HepG2 (cell line): ENCODE results near the gene ELP1. TPM values are rescaled to one million over a fixed set of nuclear protein-coding genes. Genes with fewer than 3 reads are reported as not detected.
A peak's percentile ranks its signal among the peaks of the same experiment; 100 is the strongest.

Experiments
- ARID5B ChIP-seq: IDR thresholded peaks from 2 replicates; pipeline ENCODE4 v1.4.0; 2020; ENCODE audit warnings: mild to moderate bottlenecking, missing genetic modification reagents
- BCL6 ChIP-seq: IDR thresholded peaks from 2 replicates; pipeline ENCODE4 v1.6.1; 2016; ENCODE audit warnings: missing genetic modification reagents, missing compliant biosample characterization
- DNMT3B ChIP-seq: conservative IDR thresholded peaks from 2 replicates; pipeline ENCODE4 v1.6.1; 2016; ENCODE audit warnings: missing biosample characterization, control low read depth
- ELF3 ChIP-seq: IDR thresholded peaks from 2 replicates; pipeline ENCODE4 v1.6.1; 2016; ENCODE audit warnings: missing genetic modification reagents, missing compliant biosample characterization
- HBP1 ChIP-seq: IDR thresholded peaks from 2 replicates; pipeline ENCODE4 v1.6.1; 2016; ENCODE audit warnings: low read depth, control low read depth
- MED8 ChIP-seq: sonication (generic); formaldehyde crosslinking; IDR thresholded peaks from 2 replicates; pipeline ENCODE4 v1.8.1; 2023; ENCODE audit warnings: mild to moderate bottlenecking, missing genetic modification reagents; ENCODE audit not compliant: insufficient replicate concordance
- NR2F2 ChIP-seq: IDR thresholded peaks from 2 replicates; pipeline ENCODE4 v1.6.1; 2012; ENCODE audit warnings: low read depth, inconsistent platforms, borderline replicate concordance
- SMAD9 ChIP-seq: sonication (generic); formaldehyde crosslinking; IDR thresholded peaks from 2 replicates; pipeline ENCODE4 v1.5.1; 2020; ENCODE audit warnings: mild to moderate bottlenecking, missing genetic modification reagents
- TEAD3 ChIP-seq: optimal IDR thresholded peaks from 2 replicates; pipeline ENCODE3; 2016; ENCODE audit warnings: borderline replicate concordance
- TGIF2 ChIP-seq: IDR thresholded peaks from 2 replicates; pipeline ENCODE4 v1.6.1; 2016; ENCODE audit warnings: control low read depth, missing compliant biosample characterization
- ZFAT ChIP-seq: sonication (generic); formaldehyde crosslinking; conservative IDR thresholded peaks from 2 replicates; pipeline ENCODE4 v1.8.1; 2023; ENCODE audit warnings: missing genetic modification reagents, inconsistent platforms
- ZFP36 ChIP-seq: fragments of 150-350 bp; IDR thresholded peaks from 2 replicates; pipeline ENCODE4 v1.6.1; 2018; ENCODE audit warnings: borderline replicate concordance, low read length, low read depth; ENCODE audit not compliant: partially characterized antibody
- ZNF280B ChIP-seq: sonication (generic); formaldehyde crosslinking; IDR thresholded peaks from 2 replicates; pipeline ENCODE4 v1.5.0; 2020; ENCODE audit warnings: missing genetic modification reagents, mild to moderate bottlenecking, borderline replicate concordance
- ZNF605 ChIP-seq: sonication (generic); formaldehyde crosslinking; IDR thresholded peaks from 2 replicates; pipeline ENCODE4 v1.8.0; 2022; ENCODE audit warnings: mild to moderate bottlenecking, missing genetic modification reagents
- ZNF678 ChIP-seq: sonication (generic); formaldehyde crosslinking; IDR thresholded peaks from 2 replicates; pipeline ENCODE4 v1.4.0; 2020; ENCODE audit warnings: mild to moderate bottlenecking, missing genetic modification reagents
- ZNF766 ChIP-seq: sonication (generic); formaldehyde crosslinking; IDR thresholded peaks from 2 replicates; pipeline ENCODE4 v1.5.0; 2020; ENCODE audit warnings: missing genetic modification reagents, borderline replicate concordance
- ZNF772 ChIP-seq: sonication (generic); formaldehyde crosslinking; IDR thresholded peaks from 2 replicates; pipeline ENCODE4 v1.5.0; 2020; ENCODE audit warnings: mild to moderate bottlenecking, missing genetic modification reagents
- ZNF782 ChIP-seq: sonication (generic); formaldehyde crosslinking; IDR thresholded peaks from 2 replicates; pipeline ENCODE4 v1.4.0; 2020; ENCODE audit warnings: missing genetic modification reagents, mild to moderate bottlenecking, borderline replicate concordance
- polyA plus RNA-seq, 8 experiments: library from polyadenylated mRNA; depleted of rRNA in 3 of 8; stranded (reverse) in 7 of 8; unstranded in 1 of 8; fragments of >200 nt; fragmentation: Illumina TruSeq in 4 of 8; extraction: Trizol in 4 of 8; gene quantifications; 2 replicates each; pipeline versions ENCODE4 v1.2.1 to v1.2.3, GENCODE V29; 2011 to 2016; ENCODE audit warnings: low read depth in 4 of 8, missing spikeins in 1 of 8, mixed read lengths in 1 of 8; ENCODE audit not compliant: insufficient read depth in 1 of 8
- total RNA-seq, 5 experiments: library from RNA; depleted of rRNA; stranded (reverse); fragments of >200 nt; fragmentation: Illumina TruSeq; extraction: Trizol; gene quantifications; 2 replicates each; pipeline ENCODE4 v1.2.3, GENCODE V29; 2016; ENCODE audit warnings: low read depth in 1 of 5
- TF ChIP-seq, protein P1 (sequence below): sonication (generic); formaldehyde crosslinking; IDR thresholded peaks from 2 replicates; pipeline ENCODE4 v1.4.0; 2020; ENCODE audit warnings: missing genetic modification reagents, borderline replicate concordance

Gene ELP1
- total and polyA plus RNA-seq, 2 of the 13 experiments (the other 11 are each of a cell fraction or from before 2014, with no cell fraction given), result 157 to 275 TPM

GRCh38 chr9:108869092-108869725 lies 64.7 kb downstream of the ELP1 start (continued):
- TF ChIP-seq ZNF280B (CRISPR knock-in tag) (no peak), SMAD9 (CRISPR knock-in tag) (no peak), BCL6 (CRISPR knock-in tag) (peak; percentile 78), NR2F2 (peak; percentile 70), ZNF678 (CRISPR knock-in tag) (no peak), ZFP36 (no peak), MED8 (CRISPR knock-in tag) (no peak), TEAD3 (CRISPR knock-in tag) (peak; percentile 96), ZNF772 (CRISPR knock-in tag) (peak; percentile 58; the same call in 1 of the 2 replicates), ELF3 (CRISPR knock-in tag) (peak; percentile 53; the same call in 1 of the 2 replicates), ARID5B (CRISPR knock-in tag) (peak; percentile 84), DNMT3B (CRISPR knock-in tag) (no peak), HBP1 (CRISPR knock-in tag) (no peak), ZFAT (no peak), ZNF766 (CRISPR knock-in tag) (no peak), TGIF2 (peak; percentile 48; the same call in 1 of the 2 replicates), ZNF782 (no peak), ZNF605 (peak; percentile 90)
- TF ChIP-seq, protein P1, sequence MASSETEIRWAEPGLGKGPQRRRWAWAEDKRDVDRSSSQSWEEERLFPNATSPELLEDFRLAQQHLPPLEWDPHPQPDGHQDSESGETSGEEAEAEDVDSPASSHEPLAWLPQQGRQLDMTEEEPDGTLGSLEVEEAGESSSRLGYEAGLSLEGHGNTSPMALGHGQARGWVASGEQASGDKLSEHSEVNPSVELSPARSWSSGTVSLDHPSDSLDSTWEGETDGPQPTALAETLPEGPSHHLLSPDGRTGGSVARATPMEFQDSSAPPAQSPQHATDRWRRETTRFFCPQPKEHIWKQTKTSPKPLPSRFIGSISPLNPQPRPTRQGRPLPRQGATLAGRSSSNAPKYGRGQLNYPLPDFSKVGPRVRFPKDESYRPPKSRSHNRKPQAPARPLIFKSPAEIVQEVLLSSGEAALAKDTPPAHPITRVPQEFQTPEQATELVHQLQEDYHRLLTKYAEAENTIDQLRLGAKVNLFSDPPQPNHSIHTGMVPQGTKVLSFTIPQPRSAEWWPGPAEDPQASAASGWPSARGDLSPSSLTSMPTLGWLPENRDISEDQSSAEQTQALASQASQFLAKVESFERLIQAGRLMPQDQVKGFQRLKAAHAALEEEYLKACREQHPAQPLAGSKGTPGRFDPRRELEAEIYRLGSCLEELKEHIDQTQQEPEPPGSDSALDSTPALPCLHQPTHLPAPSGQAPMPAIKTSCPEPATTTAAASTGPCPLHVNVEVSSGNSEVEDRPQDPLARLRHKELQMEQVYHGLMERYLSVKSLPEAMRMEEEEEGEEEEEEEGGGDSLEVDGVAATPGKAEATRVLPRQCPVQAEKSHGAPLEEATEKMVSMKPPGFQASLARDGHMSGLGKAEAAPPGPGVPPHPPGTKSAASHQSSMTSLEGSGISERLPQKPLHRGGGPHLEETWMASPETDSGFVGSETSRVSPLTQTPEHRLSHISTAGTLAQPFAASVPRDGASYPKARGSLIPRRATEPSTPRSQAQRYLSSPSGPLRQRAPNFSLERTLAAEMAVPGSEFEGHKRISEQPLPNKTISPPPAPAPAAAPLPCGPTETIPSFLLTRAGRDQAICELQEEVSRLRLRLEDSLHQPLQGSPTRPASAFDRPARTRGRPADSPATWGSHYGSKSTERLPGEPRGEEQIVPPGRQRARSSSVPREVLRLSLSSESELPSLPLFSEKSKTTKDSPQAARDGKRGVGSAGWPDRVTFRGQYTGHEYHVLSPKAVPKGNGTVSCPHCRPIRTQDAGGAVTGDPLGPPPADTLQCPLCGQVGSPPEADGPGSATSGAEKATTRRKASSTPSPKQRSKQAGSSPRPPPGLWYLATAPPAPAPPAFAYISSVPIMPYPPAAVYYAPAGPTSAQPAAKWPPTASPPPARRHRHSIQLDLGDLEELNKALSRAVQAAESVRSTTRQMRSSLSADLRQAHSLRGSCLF (CRISPR knock-in tag), result no peak
